Brain microvascular endothelial cell (primary cell): ENCODE data around the gene NYNRIN.
A peak's percentile ranks its signal among the peaks of the same experiment; 100 is the strongest.
"Not testable (repeated sequence)": the region's sequence is repeated elsewhere in the genome, so short reads cannot be mapped to it uniquely, and the experiment has no call there.

ENCODE experiments used
- DNase-seq: peaks from one replicate; pipeline ENCODE4 v3.0.0-alpha.2; 2020
- H3K27ac ChIP-seq: fragments of 250-450 bp; sonication (Bioruptor Pico); 2 replicates; pipeline ENCODE4 v1.5.1; 2020; ENCODE audit warnings: mild to moderate bottlenecking, moderate library complexity
- H3K27me3 ChIP-seq: fragments of 250-450 bp; sonication (Bioruptor Pico); replicated peaks from 2 replicates; pipeline ENCODE4 v1.5.1; 2020; ENCODE audit warnings: mild to moderate bottlenecking
- H3K36me3 ChIP-seq: fragments of 250-450 bp; sonication (Bioruptor Pico); replicated peaks from 2 replicates; pipeline ENCODE4 v1.5.1; 2020; ENCODE audit warnings: mild to moderate bottlenecking
- H3K4me3 ChIP-seq: 2 replicates; pipeline ENCODE4 v1.5.1; 2011; ENCODE audit warnings: low read depth, mild to moderate bottlenecking, control low read depth, low read length, moderate library complexity
- in situ Hi-C: cut with HindIII; loops from 2 replicates; pipeline ENCODE4 v1.10.0; 2017; ENCODE audit warnings: low sequenced_read_pairs, low pct_ligation_motif_present
- TF ChIP-seq, protein P1 (sequence below): IDR thresholded peaks from 2 replicates; pipeline ENCODE4 v1.5.1; 2011; ENCODE audit warnings: low read depth, mild to moderate bottlenecking, moderate library complexity, low read length, control low read depth, inconsistent platforms; ENCODE audit errors: missing control alignments

Gene NYNRIN

DNA sequence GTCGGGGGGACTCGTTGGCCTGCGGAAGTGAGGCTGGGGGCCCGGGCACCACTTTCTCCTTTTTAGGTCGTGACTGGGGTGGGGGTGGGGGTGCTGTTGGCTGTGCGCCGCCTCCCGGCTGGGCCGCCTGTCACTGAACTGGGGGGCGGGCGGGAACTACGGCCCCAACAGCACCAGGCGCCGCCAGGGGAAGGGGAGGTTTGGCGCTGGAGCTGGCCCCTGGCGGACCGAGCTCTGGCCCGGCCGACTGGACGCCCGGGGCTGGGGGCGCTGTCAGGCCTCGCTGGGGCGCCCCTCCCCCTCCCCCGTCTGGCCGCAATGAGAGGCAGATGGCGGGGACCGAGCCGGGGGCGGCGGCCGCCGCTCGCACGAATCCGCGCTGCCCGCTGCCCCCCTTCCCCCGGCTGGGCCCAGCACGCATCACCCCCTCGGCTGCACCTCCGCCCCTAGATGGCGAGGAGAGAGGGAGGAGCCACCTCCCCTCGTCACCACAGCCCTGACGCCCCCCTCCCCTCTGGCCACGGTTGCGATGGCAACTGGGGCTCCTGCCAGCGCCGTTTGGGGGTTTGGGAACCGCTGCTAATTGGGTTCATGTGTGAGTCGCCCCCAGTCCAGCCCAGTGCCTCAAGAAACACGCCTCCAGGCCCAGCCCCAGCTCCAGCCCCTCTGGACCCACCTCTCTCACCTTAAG lies 30.1 kb upstream of the NYNRIN start:
- no peaks in the 10 kb centered on the region for H3K27me3 ChIP-seq
- in situ Hi-C loops = no loop called here
- H3K27ac ChIP-seq = peak overlapping the region; percentile 82
- TF ChIP-seq, protein P1, sequence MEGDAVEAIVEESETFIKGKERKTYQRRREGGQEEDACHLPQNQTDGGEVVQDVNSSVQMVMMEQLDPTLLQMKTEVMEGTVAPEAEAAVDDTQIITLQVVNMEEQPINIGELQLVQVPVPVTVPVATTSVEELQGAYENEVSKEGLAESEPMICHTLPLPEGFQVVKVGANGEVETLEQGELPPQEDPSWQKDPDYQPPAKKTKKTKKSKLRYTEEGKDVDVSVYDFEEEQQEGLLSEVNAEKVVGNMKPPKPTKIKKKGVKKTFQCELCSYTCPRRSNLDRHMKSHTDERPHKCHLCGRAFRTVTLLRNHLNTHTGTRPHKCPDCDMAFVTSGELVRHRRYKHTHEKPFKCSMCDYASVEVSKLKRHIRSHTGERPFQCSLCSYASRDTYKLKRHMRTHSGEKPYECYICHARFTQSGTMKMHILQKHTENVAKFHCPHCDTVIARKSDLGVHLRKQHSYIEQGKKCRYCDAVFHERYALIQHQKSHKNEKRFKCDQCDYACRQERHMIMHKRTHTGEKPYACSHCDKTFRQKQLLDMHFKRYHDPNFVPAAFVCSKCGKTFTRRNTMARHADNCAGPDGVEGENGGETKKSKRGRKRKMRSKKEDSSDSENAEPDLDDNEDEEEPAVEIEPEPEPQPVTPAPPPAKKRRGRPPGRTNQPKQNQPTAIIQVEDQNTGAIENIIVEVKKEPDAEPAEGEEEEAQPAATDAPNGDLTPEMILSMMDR = no peak
- H3K36me3 ChIP-seq = peaks cover 9% of the 10 kb centered on the region
- DNase-seq = peak; percentile 46
- peak overlapping the region; percentile 80 for H3K4me3 ChIP-seq

DNA sequence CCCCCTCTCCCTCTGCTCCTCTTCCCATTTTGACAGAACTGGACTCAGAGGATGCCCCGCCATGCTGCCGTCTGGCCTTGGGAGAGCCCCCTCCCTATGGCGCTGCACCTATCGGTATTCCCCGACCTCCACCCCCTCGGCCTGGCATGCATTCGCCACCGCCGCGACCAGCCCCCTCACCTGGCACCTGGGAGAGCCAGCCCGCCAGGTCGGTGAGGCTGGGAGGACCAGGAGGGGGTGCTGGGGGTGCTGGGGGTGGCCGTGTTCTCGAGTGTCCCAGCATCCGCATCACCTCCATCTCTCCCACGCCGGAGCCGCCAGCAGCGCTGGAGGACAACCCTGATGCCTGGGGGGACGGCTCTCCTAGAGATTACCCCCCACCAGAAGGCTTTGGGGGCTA lies 29.3 kb upstream of the NYNRIN start:
- no peak overlapping the region for H3K27ac ChIP-seq
- peak overlapping the region; percentile 80 for H3K4me3 ChIP-seq
- in situ Hi-C loops = no loop called here
- DNase-seq = no peak
- H3K27me3 ChIP-seq = no peaks in the 10 kb centered on the region
- peaks cover 15% of the 10 kb centered on the region for H3K36me3 ChIP-seq
- TF ChIP-seq, protein P1 = no peak

DNA sequence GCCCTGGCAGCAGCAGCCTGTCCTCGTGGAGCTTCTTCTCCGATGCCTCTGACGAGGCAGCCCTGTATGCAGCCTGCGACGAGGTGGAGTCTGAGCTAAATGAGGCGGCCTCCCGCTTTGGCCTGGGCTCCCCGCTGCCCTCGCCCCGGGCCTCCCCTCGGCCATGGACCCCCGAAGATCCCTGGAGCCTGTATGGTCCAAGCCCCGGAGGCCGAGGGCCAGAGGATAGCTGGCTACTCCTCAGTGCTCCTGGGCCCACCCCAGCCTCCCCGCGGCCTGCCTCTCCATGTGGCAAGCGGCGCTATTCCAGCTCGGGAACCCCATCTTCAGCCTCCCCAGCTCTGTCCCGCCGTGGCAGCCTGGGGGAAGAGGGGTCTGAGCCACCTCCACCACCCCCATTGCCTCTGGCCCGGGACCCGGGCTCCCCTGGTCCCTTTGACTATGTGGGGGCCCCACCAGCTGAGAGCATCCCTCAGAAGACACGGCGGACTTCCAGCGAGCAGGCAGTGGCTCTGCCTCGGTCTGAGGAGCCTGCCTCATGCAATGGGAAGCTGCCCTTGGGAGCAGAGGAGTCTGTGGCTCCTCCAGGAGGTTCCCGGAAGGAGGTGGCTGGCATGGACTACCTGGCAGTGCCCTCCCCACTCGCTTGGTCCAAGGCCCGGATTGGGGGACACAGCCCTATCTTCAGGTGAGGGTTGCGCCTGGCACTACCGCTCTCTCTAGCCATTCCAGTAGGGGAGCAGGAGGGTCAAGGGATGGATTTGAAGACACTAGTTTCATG lies 28.7 kb upstream of the NYNRIN start:
- peaks cover 15% of the 10 kb centered on the region for H3K36me3 ChIP-seq
- TF ChIP-seq, protein P1 = no peak
- no peak overlapping the region for H3K27ac ChIP-seq
- no peak for DNase-seq
- H3K4me3 ChIP-seq = no peak overlapping the region
- H3K27me3 ChIP-seq = no peaks in the 10 kb centered on the region
- in situ Hi-C loops = no loop called here

- in situ Hi-C loops = no loop called here
- no peak for DNase-seq
- H3K27ac ChIP-seq = no peak overlapping the region
- TF ChIP-seq, protein P1 = no peak
- peaks cover 18% of the 10 kb centered on the region for H3K36me3 ChIP-seq
- H3K27me3 ChIP-seq = no peaks in the 10 kb centered on the region
- H3K4me3 ChIP-seq = no peak overlapping the region
Observed at GRCh38 chr14:24370748-24371147, 28.1 kb upstream of the NYNRIN start.

DNA sequence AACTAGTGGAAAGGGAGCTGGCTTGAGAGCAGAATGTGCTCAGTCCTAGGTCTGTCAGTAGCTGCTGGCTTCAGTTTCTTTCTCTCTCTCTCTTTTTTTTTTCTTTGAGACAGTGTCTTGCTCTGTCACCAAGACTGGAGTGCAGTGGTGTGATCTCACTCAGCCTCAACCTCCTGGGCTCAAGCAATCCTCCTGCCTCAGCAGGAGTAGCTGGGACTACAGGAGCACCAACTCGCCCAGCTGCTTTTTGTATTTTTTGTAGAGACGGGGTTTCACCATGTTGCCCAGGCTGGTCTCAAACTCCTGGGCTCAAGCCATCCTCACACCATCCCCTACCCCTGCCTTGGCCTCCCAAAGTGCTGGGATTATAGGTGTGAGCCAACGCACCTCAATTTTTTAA lies 27.2 kb upstream of the NYNRIN start:
- DNase-seq, H3K27me3 ChIP-seq, in situ Hi-C loops, H3K27ac ChIP-seq, H3K4me3 ChIP-seq: not testable (repeated sequence)
- H3K36me3 ChIP-seq = peaks cover 27% of the 10 kb centered on the region

GRCh38 chr14:24372701-24373416 lies 25.9 kb upstream of the NYNRIN start:
- Histone ChIP-seq H3K27ac (no peak overlapping the region), H3K4me3 (no peak overlapping the region), H3K27me3 (no peaks in the 10 kb centered on the region), H3K36me3 (peaks cover 32% of the 10 kb centered on the region)
- peak; percentile 36 for DNase-seq
- TF ChIP-seq, protein P1 = no peak
- in situ Hi-C loops = no loop called here
